Lung (tissue), 12 donors: ENCODE results near the gene GLIS2. TPM values are rescaled to one million over a fixed set of nuclear protein-coding genes. Genes with fewer than 3 reads are reported as not detected.

ENCODE experiments used
- ATAC-seq: fragments of 200-7000 bp; cut with Tn5 transposase; one replicate; pipeline ENCODE4 v1.9.1; 2020; ENCODE audit warnings: moderate number of reproducible peaks; ENCODE audit not compliant: insufficient read depth, low FRiP score
- DNase-seq, 3 donors: peaks; one replicate each; pipeline ENCODE4 v3.0.0-alpha.2; 2013 to 2017
- H3K27ac ChIP-seq, 2 donors: one replicate each; pipeline ENCODE4 v1.5.1; 2013; ENCODE audit warnings: mild to moderate bottlenecking in 2 of 2, moderate library complexity in 2 of 2, control low read depth in 1 of 2, inconsistent platforms in 1 of 2, low read depth in 1 of 2, low read length in 1 of 2
- H3K27me3 ChIP-seq, 3 donors: one replicate each; pipeline ENCODE4 v1.5.1; 2013; ENCODE audit warnings: low read length in 2 of 3; ENCODE audit not compliant: control insufficient read depth in 3 of 3, insufficient read depth in 3 of 3
- H3K36me3 ChIP-seq, 4 donors: one replicate each; pipeline ENCODE4 v1.5.1; 2013; ENCODE audit warnings: low read length in 4 of 4, mild to moderate bottlenecking in 1 of 4, moderate library complexity in 1 of 4; ENCODE audit not compliant: control insufficient read depth in 4 of 4, insufficient read depth in 4 of 4
- H3K4me1 ChIP-seq, 5 donors: one replicate each; pipeline ENCODE4 v1.5.1; 2013; ENCODE audit warnings: low read length in 5 of 5, mild to moderate bottlenecking in 2 of 5, moderate library complexity in 1 of 5; ENCODE audit not compliant: control insufficient read depth in 5 of 5, insufficient read depth in 5 of 5
- H3K4me3 ChIP-seq: one replicate; pipeline ENCODE4 v1.5.1; 2013; ENCODE audit warnings: mild to moderate bottlenecking, control low read depth, moderate library complexity
- H3K9ac ChIP-seq, 2 donors: one replicate each; pipeline ENCODE4 v1.5.1; 2013; ENCODE audit warnings: low read length in 2 of 2, control low read depth in 1 of 2; ENCODE audit not compliant: insufficient read depth in 1 of 2
- H3K9me3 ChIP-seq, 4 donors: one replicate each; pipeline ENCODE4 v1.5.1; 2013; ENCODE audit warnings: low read length in 3 of 4, mild to moderate bottlenecking in 1 of 4, moderate library complexity in 1 of 4; ENCODE audit not compliant: control insufficient read depth in 4 of 4, insufficient read depth in 3 of 4
- CTCF ChIP-seq: IDR thresholded peaks from 2 replicates; pipeline ENCODE4 v1.5.1; 2012; ENCODE audit warnings: mild to moderate bottlenecking; ENCODE audit errors: control extremely low read depth, extremely low read depth
- WGBS, 2 donors: extraction: QIAGEN DNeasy Blood & Tissue Kit; methylation state at CpG; one replicate each; pipeline ENCODE4 v1.1.7; 2013; 5-methylcytosine and 5-hydroxymethylcytosine counted together
- polyA plus RNA-seq, 2 donors: library from polyadenylated mRNA; stranded (reverse); fragments of 200-250 nt; gene quantifications; one replicate each; pipeline ENCODE4 v1.2.1, GENCODE V29; 2013
- total RNA-seq, 2 donors: library from RNA; depleted of rRNA in 1 of 2; stranded (reverse); fragments of >200 nt in 1 of 2; gene quantifications; one replicate each; pipeline ENCODE4 v1.2.1, GENCODE V29; 2014 to 2021
- donor health status: control.
- donor health status: control.
- donor health status: Bipolar disorder and iron deficiency.
- donor health status: healthy.
- donor health status: DM: yes; HTN: yes; CAD: no.

Gene GLIS2
- total and polyA plus RNA-seq, 4 donors: 8.8 to 25.5 (median 14.9) TPM

GRCh38 chr16:4361033-4361943 lies 45.4 kb downstream of the GLIS2 start:
- TF ChIP-seq CTCF: no peak
- no peak for ATAC-seq

DNA sequence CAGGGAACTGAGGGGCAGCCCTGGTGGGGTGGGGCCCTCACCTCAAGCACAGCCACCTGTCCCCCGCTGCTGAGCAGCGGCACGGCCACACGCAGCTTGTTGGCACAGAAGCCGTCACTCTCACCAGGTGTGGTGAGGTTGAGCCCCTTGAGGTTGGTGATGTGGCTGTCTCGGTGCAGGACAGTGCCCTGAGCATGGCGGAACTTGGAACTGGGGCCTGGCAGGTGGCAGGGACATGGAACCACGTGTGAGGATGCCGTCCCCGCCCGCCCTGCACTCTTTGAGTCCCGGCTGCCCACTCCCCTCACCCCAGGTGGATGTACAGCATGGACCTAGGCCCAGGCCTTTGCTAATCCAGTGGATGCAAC lies 46.1 kb downstream of the GLIS2 start:
- 93 to 96% methylated on average over 12 of the region's 12 CpGs for WGBS, 2 donors
- Histone ChIP-seq H3K4me3 (no peak overlapping the region), H3K36me3 (peaks cover 0 to 56% (median 1%) of the 10 kb centered on the region in 4 donors), H3K27ac (no peak overlapping the region), H3K4me1 (no peaks in the 10 kb centered on the region), H3K9me3 (no peaks in the 10 kb centered on the region), H3K9ac (no peak overlapping the region), H3K27me3 (no peaks in the 10 kb centered on the region)
- TF ChIP-seq CTCF: no peak
- no peak for ATAC-seq
- no peak for DNase-seq

More at GRCh38 chr16:4361033-4361943, 45.4 kb downstream of the GLIS2 start:
- DNase-seq: no peak
- WGBS, 2 donors: 95 to 99% methylated on average over 27 to 28 of the region's 28 CpGs
- no peak overlapping the region for H3K9ac ChIP-seq
- no peak overlapping the region for H3K27ac ChIP-seq
- H3K4me3 ChIP-seq: no peak overlapping the region
- H3K4me1 ChIP-seq: no peaks in the 10 kb centered on the region
- peaks cover 0 to 59% (median 1%) of the 10 kb centered on the region in 4 donors for H3K36me3 ChIP-seq
- H3K27me3 ChIP-seq: no peaks in the 10 kb centered on the region
- no peaks in the 10 kb centered on the region for H3K9me3 ChIP-seq

- ATAC-seq (no peak), DNase-seq (no peak)
- Histone ChIP-seq H3K27ac (no peak overlapping the region), H3K9me3 (no peaks in the 10 kb centered on the region), H3K36me3 (peaks cover 0 to 54% (median 1%) of the 10 kb centered on the region in 4 donors), H3K4me1 (no peaks in the 10 kb centered on the region), H3K9ac (no peak overlapping the region), H3K27me3 (no peaks in the 10 kb centered on the region), H3K4me3 (no peak overlapping the region)
- WGBS, 2 donors: 71 to 92% methylated on average over 19 of the region's 19 CpGs
- no peak for TF ChIP-seq CTCF
These were observed 46.7 kb downstream of the GLIS2 start for GRCh38 chr16:4362476-4363135.
